H9 (cell line): ENCODE results near the gene GCN1. TPM values are rescaled to one million over a fixed set of nuclear protein-coding genes. Genes with fewer than 3 reads are reported as not detected.

Experiments
- DNase-seq: peaks from one replicate; pipeline ENCODE4 v3.0.0-alpha.2; 2017
- H2AFZ ChIP-seq: one replicate; pipeline ENCODE4 v1.6.1; 2013; ENCODE audit warnings: mild to moderate bottlenecking, low read length, control low read depth, moderate library complexity
- H2AK5ac ChIP-seq: 2 replicates; pipeline ENCODE4 v1.6.1; 2013; ENCODE audit warnings: low read length, control low read depth, mixed read lengths; ENCODE audit not compliant: insufficient read length
- H2BK120ac ChIP-seq: one replicate; pipeline ENCODE4 v1.6.1; 2013; ENCODE audit warnings: low read depth, mild to moderate bottlenecking, low read length, control low read depth, inconsistent platforms; ENCODE audit not compliant: poor library complexity, severe bottlenecking
- H2BK12ac ChIP-seq: 2 replicates; pipeline ENCODE4 v1.6.1; 2013; ENCODE audit warnings: low read length, control low read depth, mixed read lengths, low read depth; ENCODE audit not compliant: insufficient read length
- H2BK15ac ChIP-seq: 2 replicates; pipeline ENCODE4 v1.6.1; 2013; ENCODE audit warnings: low read depth, low read length, control low read depth
- H2BK20ac ChIP-seq: one replicate; pipeline ENCODE4 v1.6.1; 2013; ENCODE audit warnings: low read depth, mild to moderate bottlenecking, low read length, control low read depth, inconsistent platforms; ENCODE audit not compliant: poor library complexity, severe bottlenecking
- H2BK5ac ChIP-seq: 2 replicates; pipeline ENCODE4 v1.6.1; 2013; ENCODE audit warnings: low read length, control low read depth, mixed read lengths; ENCODE audit not compliant: insufficient read length
- H3K14ac ChIP-seq: 2 replicates; pipeline ENCODE4 v1.6.1; 2013; ENCODE audit warnings: low read length, control low read depth; ENCODE audit not compliant: insufficient read depth
- H3K18ac ChIP-seq: 2 replicates; pipeline ENCODE4 v1.6.1; 2013; ENCODE audit warnings: low read depth, mild to moderate bottlenecking, mixed read lengths, low read length, control low read depth; ENCODE audit not compliant: insufficient read length
- H3K23ac ChIP-seq: 2 replicates; pipeline ENCODE4 v1.6.1; 2013; ENCODE audit warnings: low read length, control low read depth, mixed read lengths, low read depth; ENCODE audit not compliant: insufficient read length
- H3K23me2 ChIP-seq: 2 replicates; pipeline ENCODE4 v1.6.1; 2013; ENCODE audit warnings: low read depth, mild to moderate bottlenecking, mixed read lengths, low read length, control low read depth; ENCODE audit not compliant: insufficient read length, poor library complexity, severe bottlenecking
- H3K27ac ChIP-seq: 2 replicates; pipeline ENCODE4 v1.5.1; 2013; ENCODE audit warnings: low read length, control low read depth, mixed read lengths, low read depth; ENCODE audit not compliant: insufficient read length
- H3K27me3 ChIP-seq: 2 replicates; pipeline ENCODE4 v1.6.1; 2013; ENCODE audit warnings: low read length, control low read depth, inconsistent platforms; ENCODE audit not compliant: insufficient read depth
- H3K4ac ChIP-seq: 2 replicates; pipeline ENCODE4 v1.6.1; 2013; ENCODE audit warnings: low read depth, mild to moderate bottlenecking, control low read depth, inconsistent platforms, low read length, moderate library complexity
- H3K4me1 ChIP-seq: 2 replicates; pipeline ENCODE4 v1.6.1; 2013; ENCODE audit warnings: low read length, control low read depth, inconsistent platforms; ENCODE audit not compliant: insufficient read depth
- H3K4me2 ChIP-seq: 2 replicates; pipeline ENCODE4 v1.6.1; 2013; ENCODE audit warnings: low read length, control low read depth, mixed read lengths; ENCODE audit not compliant: insufficient read length, insufficient read depth
- H3K56ac ChIP-seq: 2 replicates; pipeline ENCODE4 v1.6.1; 2013; ENCODE audit warnings: low read depth, mild to moderate bottlenecking, mixed read lengths, low read length, control low read depth; ENCODE audit not compliant: insufficient read length
- H3K79me1 ChIP-seq: 2 replicates; pipeline ENCODE4 v1.6.1; 2013; ENCODE audit warnings: low read depth, mild to moderate bottlenecking, moderate library complexity, low read length, control low read depth, inconsistent platforms; ENCODE audit not compliant: insufficient read depth, poor library complexity, severe bottlenecking
- H3K79me2 ChIP-seq: 2 replicates; pipeline ENCODE4 v1.6.1; 2013; ENCODE audit warnings: low read length, control low read depth, inconsistent platforms; ENCODE audit not compliant: insufficient read depth
- H3K9ac ChIP-seq: 2 replicates; pipeline ENCODE4 v1.6.1; 2013; ENCODE audit warnings: low read length, control low read depth, mixed read lengths; ENCODE audit not compliant: insufficient read length; ENCODE audit errors: extremely low read depth
- H3K9me3 ChIP-seq: one replicate; pipeline ENCODE4 v1.6.1; 2013; ENCODE audit warnings: low read depth, low read length, inconsistent platforms; ENCODE audit not compliant: control insufficient read depth
- H3T11ph ChIP-seq: one replicate; pipeline ENCODE4 v1.6.1; 2013; ENCODE audit warnings: mild to moderate bottlenecking, low read length, control low read depth, inconsistent platforms
- H4K20me1 ChIP-seq: one replicate; pipeline ENCODE4 v1.6.1; 2013; ENCODE audit not compliant: control insufficient read depth, insufficient read length, insufficient read depth
- H4K5ac ChIP-seq: 2 replicates; pipeline ENCODE4 v1.6.1; 2013; ENCODE audit warnings: low read depth, mild to moderate bottlenecking, mixed read lengths, low read length, control low read depth; ENCODE audit not compliant: insufficient read length
- H4K8ac ChIP-seq: replicated peaks from 2 replicates; pipeline ENCODE4 v1.6.1; 2013; ENCODE audit warnings: low read length, control low read depth, mixed read lengths, low read depth; ENCODE audit not compliant: insufficient read length
- H4K91ac ChIP-seq: 2 replicates; pipeline ENCODE4 v1.6.1; 2013; ENCODE audit warnings: low read depth, mild to moderate bottlenecking, moderate library complexity, mixed read lengths, low read length, control low read depth; ENCODE audit not compliant: insufficient read length
- H3K27ac Mint-ChIP-seq, 3 experiments: 2 replicates in 2 of 3; 3 replicates in 1 of 3; pipeline ENCODE4 v1.8.0; 2020 to 2021; ENCODE audit warnings: mixed read lengths in 3 of 3, mild to moderate bottlenecking in 1 of 3, moderate library complexity in 1 of 3
- H3K27me3 Mint-ChIP-seq: 2 replicates; pipeline ENCODE4 v1.8.0; 2021; ENCODE audit warnings: low read depth, mild to moderate bottlenecking, moderate library complexity, mixed read lengths
- H3K36me3 Mint-ChIP-seq, 3 experiments: 2 replicates in 2 of 3; 3 replicates in 1 of 3; pipeline ENCODE4 v1.8.0; 2020 to 2021; ENCODE audit warnings: low read depth in 3 of 3, mixed read lengths in 3 of 3; ENCODE audit not compliant: insufficient read depth in 1 of 3
- H3K4me1 Mint-ChIP-seq, 2 experiments: 2 replicates each; pipeline ENCODE4 v1.8.0; 2020; ENCODE audit warnings: mixed read lengths in 2 of 2
- H3K4me3 Mint-ChIP-seq, 2 experiments: 2 replicates in 1 of 2; 3 replicates in 1 of 2; pipeline ENCODE4 v1.8.0; 2020 to 2021; ENCODE audit warnings: mild to moderate bottlenecking in 2 of 2, mixed read lengths in 2 of 2, moderate library complexity in 1 of 2
- H3K9me3 Mint-ChIP-seq, 2 experiments: 2 replicates in 1 of 2; 3 replicates in 1 of 2; pipeline ENCODE4 v1.8.0; 2020; ENCODE audit warnings: mild to moderate bottlenecking in 2 of 2, mixed read lengths in 2 of 2, moderate library complexity in 1 of 2
- WGBS: extraction: QIAGEN DNeasy Blood & Tissue Kit; methylation state at CpG from one replicate; pipeline ENCODE4 v1.1.7; 2013; ENCODE audit warnings: missing lambda C conversion rate, low lambda C conversion rate, mixed read lengths; ENCODE audit not compliant: insufficient read length; ENCODE audit errors: extremely low coverage; 5-methylcytosine and 5-hydroxymethylcytosine counted together
- total RNA-seq: library from RNA; stranded (reverse); gene quantifications from 2 replicates; pipeline ENCODE4 v1.2.1, GENCODE V29; 2021
- TF ChIP-seq, protein P1 (sequence below): fragments of 200-600 bp; sonication (generic); conservative IDR thresholded peaks from 3 replicates; pipeline ENCODE4 v1.8.0; 2021; ENCODE audit warnings: antibody characterized with exemption, mild to moderate bottlenecking

The GCN1 gene
- total RNA-seq, 1 experiment from 2014 or later, result 137 TPM

- Mint-ChIP-seq H3K4me1 (peaks cover 39 to 59% of the 10 kb centered on the region in 2 experiments), H3K27me3 (no peaks in the 10 kb centered on the region; the same call in 1 of the 2 replicates), H3K4me3 (no peak overlapping the region), H3K27ac (peak overlapping the region; percentile 66 to 97 (median 93); a peak in 6 of 7 replicates), H3K36me3 (peaks cover 12 to 30% (median 30%) of the 10 kb centered on the region in 3 experiments; a peak in 6 of 7 replicates), H3K9me3 (no peaks in the 10 kb centered on the region)
- DNase-seq, result peak; percentile 60
- peak overlapping the region; percentile 46 for H3K18ac ChIP-seq
- no peaks in the 10 kb centered on the region for H3K79me2 ChIP-seq
- no peak overlapping the region for H3K27ac ChIP-seq
- no peak overlapping the region for H2BK120ac ChIP-seq
- no peak overlapping the region for H2BK5ac ChIP-seq
- no peak overlapping the region for H3K23ac ChIP-seq
- TF ChIP-seq, protein P1, sequence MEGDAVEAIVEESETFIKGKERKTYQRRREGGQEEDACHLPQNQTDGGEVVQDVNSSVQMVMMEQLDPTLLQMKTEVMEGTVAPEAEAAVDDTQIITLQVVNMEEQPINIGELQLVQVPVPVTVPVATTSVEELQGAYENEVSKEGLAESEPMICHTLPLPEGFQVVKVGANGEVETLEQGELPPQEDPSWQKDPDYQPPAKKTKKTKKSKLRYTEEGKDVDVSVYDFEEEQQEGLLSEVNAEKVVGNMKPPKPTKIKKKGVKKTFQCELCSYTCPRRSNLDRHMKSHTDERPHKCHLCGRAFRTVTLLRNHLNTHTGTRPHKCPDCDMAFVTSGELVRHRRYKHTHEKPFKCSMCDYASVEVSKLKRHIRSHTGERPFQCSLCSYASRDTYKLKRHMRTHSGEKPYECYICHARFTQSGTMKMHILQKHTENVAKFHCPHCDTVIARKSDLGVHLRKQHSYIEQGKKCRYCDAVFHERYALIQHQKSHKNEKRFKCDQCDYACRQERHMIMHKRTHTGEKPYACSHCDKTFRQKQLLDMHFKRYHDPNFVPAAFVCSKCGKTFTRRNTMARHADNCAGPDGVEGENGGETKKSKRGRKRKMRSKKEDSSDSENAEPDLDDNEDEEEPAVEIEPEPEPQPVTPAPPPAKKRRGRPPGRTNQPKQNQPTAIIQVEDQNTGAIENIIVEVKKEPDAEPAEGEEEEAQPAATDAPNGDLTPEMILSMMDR, result no peak
- no peaks in the 10 kb centered on the region for H3K9me3 ChIP-seq
- no peak overlapping the region for H3K4ac ChIP-seq
- H3K79me1 ChIP-seq, result no peaks in the 10 kb centered on the region
- no CpG with 5 or more reads among the region's 23 CpGs for WGBS
- no peak overlapping the region for H2AFZ ChIP-seq
- H3K4me2 ChIP-seq, result no peak overlapping the region
- H3K23me2 ChIP-seq, result no peaks in the 10 kb centered on the region
- H3K4me1 ChIP-seq, result peaks cover 5% of the 10 kb centered on the region; the same call in 1 of the 2 replicates
- H4K8ac ChIP-seq, result no peak overlapping the region
- H2BK15ac ChIP-seq, result no peak overlapping the region
- H3K14ac ChIP-seq, result peak overlapping the region; percentile 44; the same call in 1 of the 2 replicates
- no peak overlapping the region for H4K5ac ChIP-seq
- no peak overlapping the region for H2BK20ac ChIP-seq
- H4K91ac ChIP-seq, result no peak overlapping the region
- H3K56ac ChIP-seq, result no peak overlapping the region
- no peaks in the 10 kb centered on the region for H4K20me1 ChIP-seq
- H3K9ac ChIP-seq, result no peak overlapping the region
- no peaks in the 10 kb centered on the region for H3K27me3 ChIP-seq
- no peak overlapping the region for H2BK12ac ChIP-seq
- H2AK5ac ChIP-seq, result no peak overlapping the region
- H3T11ph ChIP-seq, result no peak overlapping the region
These were observed 101.8 kb downstream of the GCN1 start for GRCh38 chr12:120092551-120093335.
